B cell (primary cell): ENCODE measurements around the gene PABPC3. TPM values are rescaled to one million over a fixed set of nuclear protein-coding genes. Genes with fewer than 3 reads are reported as not detected.

ENCODE experiments used
- ATAC-seq: fragments of 200-7000 bp; cut with Tn5 transposase; one replicate; pipeline ENCODE4 v1.10.0; 2021; ENCODE audit warnings: low read depth, mild to moderate bottlenecking, moderate number of reproducible peaks, moderate library complexity
- CTCF ChIA-PET: fragments of 350-600 bp; sonication (Branson Sonifier 250); formaldehyde crosslinking; loops from one replicate; lab custom pipeline; 2021; ENCODE audit warnings: antibody characterized with exemption, inconsistent platforms; lab: Charles Lee
- POLR2A ChIA-PET: fragments of 350-600 bp; sonication (Branson Sonifier 250); formaldehyde crosslinking; loops from one replicate; lab custom pipeline; 2021; ENCODE audit warnings: antibody characterized with exemption; lab: Charles Lee
- DNase-seq: peaks from one replicate; pipeline ENCODE4 v3.0.0; 2013
- H2AFZ ChIP-seq: 2 replicates; pipeline ENCODE4 v1.6.1; 2012; ENCODE audit warnings: mild to moderate bottlenecking, low read depth, low read length; ENCODE audit not compliant: insufficient read depth, poor library complexity, severe bottlenecking
- H3K27ac ChIP-seq, 2 donors: 1 replicate in 1 of 2; 2 replicates in 1 of 2; pipeline ENCODE4 v1.5.1; 2012 to 2013; ENCODE audit warnings: low read length in 2 of 2, mild to moderate bottlenecking in 2 of 2, moderate library complexity in 1 of 2
- H3K27me3 ChIP-seq, 4 experiments: fragments of 200-600 bp in 1 of 4; sonication (generic) in 1 of 4; replicated peaks in 1 of 4; 1 replicate in 2 of 4; 2 replicates in 2 of 4; pipeline versions ENCODE4 v1.6.1 to v1.7.0; 2013 to 2016; ENCODE audit warnings: low read length in 3 of 4, mild to moderate bottlenecking in 2 of 4, mixed read lengths in 1 of 4, moderate library complexity in 1 of 4; ENCODE audit not compliant: insufficient read depth in 4 of 4, control insufficient read depth in 3 of 4; ENCODE audit errors: control extremely low read depth in 1 of 4
- H3K36me3 ChIP-seq, 2 experiments: replicated peaks in 1 of 2; 1 replicate in 1 of 2; 2 replicates in 1 of 2; pipeline versions ENCODE4 v1.6.1 to v1.7.1; 2013; ENCODE audit warnings: low read length in 1 of 2; ENCODE audit not compliant: insufficient read depth in 2 of 2, control insufficient read depth in 1 of 2; ENCODE audit errors: control extremely low read depth in 1 of 2, extremely low read depth in 1 of 2
- H3K4me1 ChIP-seq, 2 donors: fragments of 200-600 bp in 1 of 2; sonication (generic) in 1 of 2; 1 replicate in 1 of 2; 2 replicates in 1 of 2; pipeline versions ENCODE4 v1.5.1 to v1.6.1; 2013 to 2017; ENCODE audit warnings: low read length in 2 of 2; ENCODE audit not compliant: control insufficient read depth in 2 of 2, insufficient read depth in 2 of 2
- H3K4me2 ChIP-seq: replicated peaks from 2 replicates; pipeline ENCODE3; 2012; ENCODE audit warnings: mild to moderate bottlenecking, low read depth, low read length; ENCODE audit not compliant: poor library complexity, severe bottlenecking
- H3K4me3 ChIP-seq, 5 experiments: fragments of 200-600 bp in 1 of 5; sonication (generic) in 1 of 5; 1 replicate in 3 of 5; 2 replicates in 2 of 5; pipeline versions ENCODE4 v1.5.1 to v1.7.0; 2011 to 2016; ENCODE audit warnings: low read length in 4 of 5, mild to moderate bottlenecking in 4 of 5, low read depth in 2 of 5, control low read depth in 1 of 5, moderate library complexity in 1 of 5; ENCODE audit not compliant: insufficient read depth in 1 of 5; ENCODE audit errors: control extremely low read depth in 1 of 5, extremely low read depth in 1 of 5
- H3K79me2 ChIP-seq: fragments of 200-600 bp; sonication (generic); one replicate; pipeline ENCODE4 v1.6.0; 2016; ENCODE audit warnings: low read length; ENCODE audit not compliant: control insufficient read depth, insufficient read depth
- H3K9ac ChIP-seq: fragments of 200-600 bp; sonication (generic); 2 replicates; pipeline ENCODE4 v1.6.1; 2017; ENCODE audit warnings: mild to moderate bottlenecking, low read length, moderate library complexity
- H3K9me3 ChIP-seq, 3 donors: one replicate each; pipeline versions ENCODE4 v1.6.1 to v1.7.1; 2013; ENCODE audit warnings: low read length in 2 of 3; ENCODE audit not compliant: control insufficient read depth in 2 of 3, insufficient read depth in 1 of 3; ENCODE audit errors: control extremely low read depth in 1 of 3
- H4K20me1 ChIP-seq: 2 replicates; pipeline ENCODE4 v1.6.0; 2012; ENCODE audit warnings: mild to moderate bottlenecking, low read length; ENCODE audit not compliant: insufficient read depth, control insufficient read depth, poor library complexity, severe bottlenecking
- H3K27ac Mint-ChIP-seq: one replicate; pipeline ENCODE4 v1.8.0; 2021; ENCODE audit warnings: mixed read lengths
- H3K27me3 Mint-ChIP-seq: one replicate; pipeline ENCODE4 v1.8.0; 2021; ENCODE audit warnings: mixed read lengths
- H3K4me1 Mint-ChIP-seq: one replicate; pipeline ENCODE4 v1.8.0; 2021; ENCODE audit warnings: mixed read lengths
- H3K4me3 Mint-ChIP-seq: one replicate; pipeline ENCODE4 v1.8.0; 2021; ENCODE audit warnings: mixed read lengths
- H3K9me3 Mint-ChIP-seq: one replicate; pipeline ENCODE4 v1.8.0; 2022; ENCODE audit warnings: mixed read lengths; ENCODE audit not compliant: insufficient read depth
- CTCF ChIP-seq: fragments of 200-600 bp; IDR thresholded peaks from one replicate; pipeline ENCODE4 v1.8.0; 2022; ENCODE audit warnings: antibody characterized with exemption, mild to moderate bottlenecking
- EZH2 ChIP-seq: IDR thresholded peaks from 2 replicates; pipeline ENCODE4 v1.6.1; 2012; ENCODE audit warnings: borderline replicate concordance, low read depth, mild to moderate bottlenecking, moderate library complexity, low read length; ENCODE audit not compliant: insufficient read depth, poor library complexity, severe bottlenecking
- WGBS: methylation state at CpG from one replicate; pipeline ENCODE4 v1.1.5; 2013; ENCODE audit warnings: missing lambda C conversion rate; ENCODE audit not compliant: insufficient coverage; 5-methylcytosine and 5-hydroxymethylcytosine counted together
- intact Hi-C: fragments of 100-400 bp; cut with micrococcal nuclease; formaldehyde crosslinking; loops from one replicate; pipeline ENCODE4 v1.10.0; 2022
- polyA plus RNA-seq: library from polyadenylated mRNA; depleted of rRNA; stranded (reverse); fragments of >200 nt; gene quantifications from 2 replicates; pipeline ENCODE4 v1.2.3, GENCODE V29; 2012
- total RNA-seq, 2 donors: library from RNA; stranded (reverse); fragments of 120-200 nt in 1 of 2; gene quantifications; 1 replicate in 1 of 2; 2 replicates in 1 of 2; pipeline versions ENCODE4 v1.2.3 to v1.2.4, GENCODE V29; 2013 to 2022

The PABPC3 gene
- total and polyA plus RNA-seq, 2 donors (not counting 1 experiment from before 2014, with no cell fraction given), result 0.06 to 0.10 TPM

DNA sequence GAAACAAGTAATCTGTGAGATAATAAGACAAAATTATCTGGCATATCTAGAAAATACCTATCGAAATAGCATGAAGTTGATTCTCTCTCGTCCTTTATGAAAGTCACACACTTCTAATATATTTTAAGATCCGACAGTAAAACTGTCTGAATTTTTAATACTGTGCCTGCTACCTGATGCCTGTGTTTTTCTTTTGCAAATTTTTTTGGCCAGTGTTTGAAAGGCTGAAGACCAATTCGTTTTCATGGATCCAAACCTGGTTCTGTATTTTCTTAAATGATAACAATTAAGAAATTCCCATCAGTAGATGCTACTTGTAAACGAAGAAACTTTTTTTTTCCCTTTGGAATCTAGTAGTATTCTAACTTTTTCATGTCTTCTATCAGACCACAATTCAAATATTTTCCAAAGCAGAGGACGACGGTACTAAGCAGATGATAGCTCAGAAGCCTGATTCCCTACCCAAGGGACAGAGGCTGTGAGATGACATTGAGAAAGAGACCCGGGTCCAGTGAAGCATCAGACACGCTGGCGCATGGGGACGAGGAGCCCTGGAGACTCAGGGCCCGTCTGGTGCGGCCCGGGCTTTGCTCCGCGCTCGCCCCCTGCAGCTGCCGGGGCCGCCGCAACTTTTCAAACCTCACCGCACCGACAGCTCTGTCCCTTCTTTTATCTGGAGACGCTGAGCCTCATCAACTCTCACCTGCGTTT lies 49.5 kb upstream of the PABPC3 start:
- Histone ChIP-seq H3K4me1 (peaks cover 6 to 11% of the 10 kb centered on the region in 2 donors), H4K20me1 (no peaks in the 10 kb centered on the region), H2AFZ (peak overlapping the region; percentile 58), H3K27ac (no peak overlapping the region), H3K9me3 (peaks cover 0 to 15% (median 8%) of the 10 kb centered on the region in 3 donors), H3K9ac (peak overlapping the region; percentile 54), H3K4me2 (peak overlapping the region; percentile 75), H3K4me3 (peak overlapping the region in 4 of 5 experiments; percentile 14 to 60 (median 38)), H3K79me2 (no peaks in the 10 kb centered on the region), H3K36me3 (no peaks in the 10 kb centered on the region), H3K27me3 (peaks cover 0 to 46% (median 30%) of the 10 kb centered on the region in 4 experiments)
- Mint-ChIP-seq H3K9me3 (peaks cover 6% of the 10 kb centered on the region), H3K4me3 (peak overlapping the region; percentile 68), H3K27me3 (peaks cover 84% of the 10 kb centered on the region), H3K4me1 (peaks cover 12% of the 10 kb centered on the region), H3K27ac (no peak overlapping the region)
- ATAC-seq (no peak), DNase-seq (no peak)
- CTCF ChIA-PET, result interaction anchor here (0.7 to 1.1 kb wide), 3 partner anchors 9 to 735 kb away, joined by 3 read pairs; no protein-coding TSS in a partner anchor
- no peak for TF ChIP-seq EZH2
- TF ChIP-seq CTCF, result no peak
- WGBS, result 5% methylated on average over 14 of the region's 24 CpGs
- intact Hi-C loops, result no loop called here
- POLR2A ChIA-PET, result no interaction called here

- Histone ChIP-seq H3K27me3 (peaks cover 0 to 40% (median 30%) of the 10 kb centered on the region in 4 experiments), H3K9ac (peak overlapping the region; percentile 54), H4K20me1 (no peaks in the 10 kb centered on the region), H3K4me2 (peak overlapping the region; percentile 75), H3K79me2 (no peaks in the 10 kb centered on the region), H3K27ac (no peak overlapping the region), H3K9me3 (peaks cover 0 to 15% (median 8%) of the 10 kb centered on the region in 3 donors), H2AFZ (peak overlapping the region; percentile 58), H3K4me1 (peaks cover 6 to 11% of the 10 kb centered on the region in 2 donors), H3K36me3 (no peaks in the 10 kb centered on the region), H3K4me3 (peak overlapping the region in 4 of 5 experiments; percentile 14 to 60 (median 38))
- no peak for TF ChIP-seq EZH2
- TF ChIP-seq CTCF, result no peak
- intact Hi-C loops, result no loop called here
- DNase-seq (peak; percentile 25), ATAC-seq (no peak)
- 2% methylated on average over 28 of the region's 39 CpGs for WGBS
- H3K27ac Mint-ChIP-seq, result no peak overlapping the region
- H3K27me3 Mint-ChIP-seq, result peaks cover 82% of the 10 kb centered on the region
- ChIA-PET CTCF (interaction anchor here (0.7 to 0.9 kb wide), 2 partner anchors 10 to 735 kb away, joined by 3 read pairs; no protein-coding TSS in a partner anchor), POLR2A (no interaction called here)
- H3K9me3 Mint-ChIP-seq, result peaks cover 7% of the 10 kb centered on the region
- peak overlapping the region; percentile 55 for H3K4me3 Mint-ChIP-seq
- peaks cover 12% of the 10 kb centered on the region for H3K4me1 Mint-ChIP-seq
These were observed 48.9 kb upstream of the PABPC3 start for GRCh38 chr13:25046985-25047511.
